CD14-positive monocyte (primary cell): Measurements from ENCODE around the gene ISL1. TPM values are rescaled to one million over a fixed set of nuclear protein-coding genes. Genes with fewer than 3 reads are reported as not detected.

ENCODE experiments used
- DNase-seq, 3 donors: peaks; one replicate each; pipeline ENCODE4 v3.0.0-alpha.2; 2011 to 2022
- H2AFZ ChIP-seq: 2 replicates; pipeline ENCODE4 v1.6.0; 2012; ENCODE audit warnings: mild to moderate bottlenecking, low read depth, low read length, inconsistent platforms; ENCODE audit not compliant: insufficient read depth, poor library complexity, severe bottlenecking
- H3K27ac ChIP-seq, 2 donors: 1 replicate in 1 of 2; 2 replicates in 1 of 2; pipeline ENCODE4 v1.5.1; 2012 to 2013; ENCODE audit warnings: low read length in 2 of 2, control low read depth in 1 of 2, inconsistent platforms in 1 of 2, low read depth in 1 of 2, mild to moderate bottlenecking in 1 of 2
- H3K27me3 ChIP-seq, 2 donors: one replicate each; pipeline versions ENCODE4 v1.6.0 to v1.6.1; 2011 to 2013; ENCODE audit warnings: low read length in 2 of 2; ENCODE audit not compliant: control insufficient read depth in 2 of 2, insufficient read depth in 2 of 2
- H3K36me3 ChIP-seq, 2 donors: replicated peaks in 1 of 2; 1 replicate in 1 of 2; 2 replicates in 1 of 2; pipeline versions ENCODE4 v1.5.1 to v1.6.1; 2012 to 2013; ENCODE audit warnings: low read length in 2 of 2, control low read depth in 1 of 2, inconsistent platforms in 1 of 2, mild to moderate bottlenecking in 1 of 2; ENCODE audit not compliant: insufficient read depth in 2 of 2, control insufficient read depth in 1 of 2
- H3K4me1 ChIP-seq, 2 donors: 1 replicate in 1 of 2; 2 replicates in 1 of 2; pipeline versions ENCODE4 v1.5.1 to v1.6.1; 2012 to 2013; ENCODE audit warnings: low read length in 2 of 2, control low read depth in 1 of 2, inconsistent platforms in 1 of 2, mild to moderate bottlenecking in 1 of 2, moderate library complexity in 1 of 2; ENCODE audit not compliant: insufficient read depth in 2 of 2, control insufficient read depth in 1 of 2
- H3K4me2 ChIP-seq: replicated peaks from 2 replicates; pipeline ENCODE3; 2012; ENCODE audit warnings: low read length, moderate library complexity, mild to moderate bottlenecking; ENCODE audit not compliant: poor library complexity, severe bottlenecking; ENCODE audit errors: extremely low read depth
- H3K4me3 ChIP-seq, 3 experiments: fragments of 200-600 bp in 1 of 3; sonication (generic) in 1 of 3; replicated peaks in 1 of 3; 1 replicate in 2 of 3; 2 replicates in 1 of 3; pipeline ENCODE4 v1.5.1; 2011 to 2013; ENCODE audit warnings: low read length in 3 of 3, mild to moderate bottlenecking in 3 of 3, control low read depth in 2 of 3, low read depth in 2 of 3, inconsistent platforms in 1 of 3, moderate library complexity in 1 of 3
- H3K79me2 ChIP-seq: 2 replicates; pipeline ENCODE4 v1.6.0; 2012; ENCODE audit warnings: mild to moderate bottlenecking, control low read depth, inconsistent platforms, low read length, moderate library complexity; ENCODE audit not compliant: insufficient read depth
- H3K9ac ChIP-seq: 2 replicates; pipeline ENCODE4 v1.6.0; 2017; ENCODE audit warnings: low read length, mild to moderate bottlenecking; ENCODE audit not compliant: insufficient read depth, poor library complexity, severe bottlenecking
- H3K9me3 ChIP-seq, 2 donors: replicated peaks in 1 of 2; 1 replicate in 1 of 2; 2 replicates in 1 of 2; pipeline versions ENCODE4 v1.5.1 to v1.6.1; 2012 to 2013; ENCODE audit warnings: low read length in 2 of 2, control low read depth in 1 of 2; ENCODE audit not compliant: control insufficient read depth in 1 of 2, insufficient read depth in 1 of 2
- H4K20me1 ChIP-seq: 2 replicates; pipeline ENCODE4 v1.6.0; 2012; ENCODE audit warnings: mild to moderate bottlenecking, low read length, control low read depth, moderate library complexity; ENCODE audit not compliant: insufficient read depth
- H3K27ac Mint-ChIP-seq, 7 donors: one replicate each; pipeline ENCODE4 v1.8.0; 2020; ENCODE audit warnings: mild to moderate bottlenecking in 7 of 7, mixed read lengths in 7 of 7, moderate library complexity in 6 of 7, inconsistent platforms in 2 of 7
- H3K27me3 Mint-ChIP-seq, 3 donors: one replicate each; pipeline ENCODE4 v1.8.0; 2021 to 2022; ENCODE audit warnings: low read depth in 3 of 3, mild to moderate bottlenecking in 3 of 3, mixed read lengths in 3 of 3, moderate library complexity in 3 of 3, inconsistent platforms in 1 of 3
- H3K36me3 Mint-ChIP-seq, 2 donors: one replicate each; pipeline ENCODE4 v1.8.0; 2020; ENCODE audit warnings: mixed read lengths in 2 of 2, inconsistent platforms in 1 of 2, mild to moderate bottlenecking in 1 of 2
- H3K4me1 Mint-ChIP-seq: one replicate; pipeline ENCODE4 v1.8.0; 2020; ENCODE audit warnings: mild to moderate bottlenecking, mixed read lengths
- H3K4me3 Mint-ChIP-seq, 2 donors: one replicate each; pipeline ENCODE4 v1.8.0; 2020; ENCODE audit warnings: mild to moderate bottlenecking in 2 of 2, mixed read lengths in 2 of 2, moderate library complexity in 1 of 2
- H3K9me3 Mint-ChIP-seq, 7 donors: one replicate each; pipeline ENCODE4 v1.8.0; 2020 to 2022; ENCODE audit warnings: mixed read lengths in 7 of 7, mild to moderate bottlenecking in 6 of 7, moderate library complexity in 6 of 7, inconsistent platforms in 2 of 7
- WGBS: methylation state at CpG from one replicate; pipeline ENCODE4 v1.1.5; 2013; ENCODE audit warnings: missing lambda C conversion rate; ENCODE audit not compliant: insufficient coverage; 5-methylcytosine and 5-hydroxymethylcytosine counted together
- intact Hi-C, 2 donors: fragments of 100-400 bp; cut with micrococcal nuclease; formaldehyde crosslinking; loops; one replicate each; pipeline versions ENCODE4 v1.15.0 to v1.15.1; 2023
- polyA plus RNA-seq, 3 donors: library from polyadenylated mRNA; depleted of rRNA in 1 of 3; unstranded in 2 of 3; stranded (reverse) in 1 of 3; fragments of 300-500 nt in 2 of 3; fragments of >200 nt in 1 of 3; fragmentation: Illumina TruSeq in 2 of 3; gene quantifications; 1 replicate in 2 of 3; 2 replicates in 1 of 3; pipeline ENCODE4 v1.2.3, GENCODE V29; 2012 to 2021
- TF ChIP-seq, protein P1 (sequence below): fragments of 200-600 bp; IDR thresholded peaks from one replicate; pipeline ENCODE4 v1.8.0; 2022; ENCODE audit warnings: antibody characterized with exemption, mild to moderate bottlenecking

ISL1 gene
- polyA plus RNA-seq, 3 donors: not detected

- DNase-seq: no peak
- Histone ChIP-seq H3K4me2 (no peak overlapping the region), H3K9me3 (peaks cover 0 to 9% of the 10 kb centered on the region in 2 donors), H3K27ac (no peak overlapping the region), H3K9ac (no peak overlapping the region), H4K20me1 (no peaks in the 10 kb centered on the region), H3K4me3 (no peak overlapping the region), H3K4me1 (no peaks in the 10 kb centered on the region), H3K27me3 (no peaks in the 10 kb centered on the region), H3K79me2 (no peaks in the 10 kb centered on the region), H2AFZ (no peak overlapping the region), H3K36me3 (no peaks in the 10 kb centered on the region)
- H3K4me3 Mint-ChIP-seq: no peak overlapping the region
- no peaks in the 10 kb centered on the region for H3K36me3 Mint-ChIP-seq
- intact Hi-C loops: no loop called here
- H3K27me3 Mint-ChIP-seq: no peaks in the 10 kb centered on the region
- H3K9me3 Mint-ChIP-seq: peaks cover 4 to 14% (median 12%) of the 10 kb centered on the region in 7 donors
- WGBS: no CpG with 5 or more reads among the region's 2 CpGs
- TF ChIP-seq, protein P1, sequence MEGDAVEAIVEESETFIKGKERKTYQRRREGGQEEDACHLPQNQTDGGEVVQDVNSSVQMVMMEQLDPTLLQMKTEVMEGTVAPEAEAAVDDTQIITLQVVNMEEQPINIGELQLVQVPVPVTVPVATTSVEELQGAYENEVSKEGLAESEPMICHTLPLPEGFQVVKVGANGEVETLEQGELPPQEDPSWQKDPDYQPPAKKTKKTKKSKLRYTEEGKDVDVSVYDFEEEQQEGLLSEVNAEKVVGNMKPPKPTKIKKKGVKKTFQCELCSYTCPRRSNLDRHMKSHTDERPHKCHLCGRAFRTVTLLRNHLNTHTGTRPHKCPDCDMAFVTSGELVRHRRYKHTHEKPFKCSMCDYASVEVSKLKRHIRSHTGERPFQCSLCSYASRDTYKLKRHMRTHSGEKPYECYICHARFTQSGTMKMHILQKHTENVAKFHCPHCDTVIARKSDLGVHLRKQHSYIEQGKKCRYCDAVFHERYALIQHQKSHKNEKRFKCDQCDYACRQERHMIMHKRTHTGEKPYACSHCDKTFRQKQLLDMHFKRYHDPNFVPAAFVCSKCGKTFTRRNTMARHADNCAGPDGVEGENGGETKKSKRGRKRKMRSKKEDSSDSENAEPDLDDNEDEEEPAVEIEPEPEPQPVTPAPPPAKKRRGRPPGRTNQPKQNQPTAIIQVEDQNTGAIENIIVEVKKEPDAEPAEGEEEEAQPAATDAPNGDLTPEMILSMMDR: no peak
- no peaks in the 10 kb centered on the region for H3K4me1 Mint-ChIP-seq
- no peak overlapping the region for H3K27ac Mint-ChIP-seq
Observed at GRCh38 chr5:51347704-51348103, 35.5 kb upstream of the ISL1 start.

DNA sequence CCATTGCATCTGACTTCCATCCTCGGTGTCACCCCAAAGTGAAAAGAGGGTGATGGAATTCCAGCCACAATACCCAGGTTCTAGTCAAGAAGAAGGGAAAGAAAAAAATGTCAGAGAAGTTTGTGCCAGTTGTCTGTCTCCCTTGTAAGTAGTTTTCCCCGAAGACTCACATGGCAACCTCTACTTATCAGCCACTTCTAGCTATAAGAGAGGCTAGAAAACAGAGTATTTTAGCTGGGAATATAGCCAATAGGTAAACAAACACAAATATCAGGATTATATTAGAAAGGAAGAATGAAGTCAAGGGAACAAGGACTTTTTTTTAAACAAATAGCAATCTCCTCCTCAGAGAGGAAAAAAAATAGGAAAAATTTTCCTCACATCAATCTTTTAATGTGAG is 12.2 kb upstream of the ISL1 start:
- Histone ChIP-seq H3K36me3 (no peaks in the 10 kb centered on the region), H3K4me2 (no peak overlapping the region), H3K4me1 (no peaks in the 10 kb centered on the region), H4K20me1 (no peaks in the 10 kb centered on the region), H3K9me3 (no peaks in the 10 kb centered on the region), H3K27me3 (peaks cover 6 to 11% of the 10 kb centered on the region in 2 donors), H3K27ac (no peak overlapping the region), H3K9ac (no peak overlapping the region), H3K79me2 (no peaks in the 10 kb centered on the region), H3K4me3 (no peak overlapping the region), H2AFZ (no peak overlapping the region)
- no CpG with 5 or more reads among the region's 2 CpGs for WGBS
- no peak for DNase-seq
- Mint-ChIP-seq H3K27me3 (peaks cover 0 to 4% (median 2%) of the 10 kb centered on the region in 3 donors), H3K9me3 (peaks cover 0 to 5% (median 3%) of the 10 kb centered on the region in 7 donors), H3K4me1 (no peaks in the 10 kb centered on the region), H3K4me3 (no peak overlapping the region), H3K27ac (no peak overlapping the region), H3K36me3 (no peaks in the 10 kb centered on the region)
- TF ChIP-seq, protein P1: no peak
- intact Hi-C loops: no loop called here
